H9 (cell line): Measurements from ENCODE around the gene C1orf115. TPM values are rescaled to one million over a fixed set of nuclear protein-coding genes. Genes with fewer than 3 reads are reported as not detected.

Source experiments
- DNase-seq: peaks from one replicate; pipeline ENCODE4 v3.0.0-alpha.2; 2017
- H2AFZ ChIP-seq: one replicate; pipeline ENCODE4 v1.6.1; 2013; ENCODE audit warnings: mild to moderate bottlenecking, low read length, control low read depth, moderate library complexity
- H2AK5ac ChIP-seq: 2 replicates; pipeline ENCODE4 v1.6.1; 2013; ENCODE audit warnings: low read length, control low read depth, mixed read lengths; ENCODE audit not compliant: insufficient read length
- H2BK120ac ChIP-seq: one replicate; pipeline ENCODE4 v1.6.1; 2013; ENCODE audit warnings: low read depth, mild to moderate bottlenecking, low read length, control low read depth, inconsistent platforms; ENCODE audit not compliant: poor library complexity, severe bottlenecking
- H2BK12ac ChIP-seq: 2 replicates; pipeline ENCODE4 v1.6.1; 2013; ENCODE audit warnings: low read length, control low read depth, mixed read lengths, low read depth; ENCODE audit not compliant: insufficient read length
- H2BK15ac ChIP-seq: 2 replicates; pipeline ENCODE4 v1.6.1; 2013; ENCODE audit warnings: low read depth, low read length, control low read depth
- H2BK20ac ChIP-seq: one replicate; pipeline ENCODE4 v1.6.1; 2013; ENCODE audit warnings: low read depth, mild to moderate bottlenecking, low read length, control low read depth, inconsistent platforms; ENCODE audit not compliant: poor library complexity, severe bottlenecking
- H2BK5ac ChIP-seq: 2 replicates; pipeline ENCODE4 v1.6.1; 2013; ENCODE audit warnings: low read length, control low read depth, mixed read lengths; ENCODE audit not compliant: insufficient read length
- H3K14ac ChIP-seq: 2 replicates; pipeline ENCODE4 v1.6.1; 2013; ENCODE audit warnings: low read length, control low read depth; ENCODE audit not compliant: insufficient read depth
- H3K18ac ChIP-seq: 2 replicates; pipeline ENCODE4 v1.6.1; 2013; ENCODE audit warnings: low read depth, mild to moderate bottlenecking, mixed read lengths, low read length, control low read depth; ENCODE audit not compliant: insufficient read length
- H3K23ac ChIP-seq: 2 replicates; pipeline ENCODE4 v1.6.1; 2013; ENCODE audit warnings: low read length, control low read depth, mixed read lengths, low read depth; ENCODE audit not compliant: insufficient read length
- H3K23me2 ChIP-seq: 2 replicates; pipeline ENCODE4 v1.6.1; 2013; ENCODE audit warnings: low read depth, mild to moderate bottlenecking, mixed read lengths, low read length, control low read depth; ENCODE audit not compliant: insufficient read length, poor library complexity, severe bottlenecking
- H3K27ac ChIP-seq: 2 replicates; pipeline ENCODE4 v1.5.1; 2013; ENCODE audit warnings: low read length, control low read depth, mixed read lengths, low read depth; ENCODE audit not compliant: insufficient read length
- H3K27me3 ChIP-seq: 2 replicates; pipeline ENCODE4 v1.6.1; 2013; ENCODE audit warnings: low read length, control low read depth, inconsistent platforms; ENCODE audit not compliant: insufficient read depth
- H3K4ac ChIP-seq: 2 replicates; pipeline ENCODE4 v1.6.1; 2013; ENCODE audit warnings: low read depth, mild to moderate bottlenecking, control low read depth, inconsistent platforms, low read length, moderate library complexity
- H3K4me1 ChIP-seq: 2 replicates; pipeline ENCODE4 v1.6.1; 2013; ENCODE audit warnings: low read length, control low read depth, inconsistent platforms; ENCODE audit not compliant: insufficient read depth
- H3K4me2 ChIP-seq: 2 replicates; pipeline ENCODE4 v1.6.1; 2013; ENCODE audit warnings: low read length, control low read depth, mixed read lengths; ENCODE audit not compliant: insufficient read length, insufficient read depth
- H3K56ac ChIP-seq: 2 replicates; pipeline ENCODE4 v1.6.1; 2013; ENCODE audit warnings: low read depth, mild to moderate bottlenecking, mixed read lengths, low read length, control low read depth; ENCODE audit not compliant: insufficient read length
- H3K79me1 ChIP-seq: 2 replicates; pipeline ENCODE4 v1.6.1; 2013; ENCODE audit warnings: low read depth, mild to moderate bottlenecking, moderate library complexity, low read length, control low read depth, inconsistent platforms; ENCODE audit not compliant: insufficient read depth, poor library complexity, severe bottlenecking
- H3K79me2 ChIP-seq: 2 replicates; pipeline ENCODE4 v1.6.1; 2013; ENCODE audit warnings: low read length, control low read depth, inconsistent platforms; ENCODE audit not compliant: insufficient read depth
- H3K9ac ChIP-seq: 2 replicates; pipeline ENCODE4 v1.6.1; 2013; ENCODE audit warnings: low read length, control low read depth, mixed read lengths; ENCODE audit not compliant: insufficient read length; ENCODE audit errors: extremely low read depth
- H3K9me3 ChIP-seq: one replicate; pipeline ENCODE4 v1.6.1; 2013; ENCODE audit warnings: low read depth, low read length, inconsistent platforms; ENCODE audit not compliant: control insufficient read depth
- H3T11ph ChIP-seq: one replicate; pipeline ENCODE4 v1.6.1; 2013; ENCODE audit warnings: mild to moderate bottlenecking, low read length, control low read depth, inconsistent platforms
- H4K20me1 ChIP-seq: one replicate; pipeline ENCODE4 v1.6.1; 2013; ENCODE audit not compliant: control insufficient read depth, insufficient read length, insufficient read depth
- H4K5ac ChIP-seq: 2 replicates; pipeline ENCODE4 v1.6.1; 2013; ENCODE audit warnings: low read depth, mild to moderate bottlenecking, mixed read lengths, low read length, control low read depth; ENCODE audit not compliant: insufficient read length
- H4K8ac ChIP-seq: replicated peaks from 2 replicates; pipeline ENCODE4 v1.6.1; 2013; ENCODE audit warnings: low read length, control low read depth, mixed read lengths, low read depth; ENCODE audit not compliant: insufficient read length
- H4K91ac ChIP-seq: 2 replicates; pipeline ENCODE4 v1.6.1; 2013; ENCODE audit warnings: low read depth, mild to moderate bottlenecking, moderate library complexity, mixed read lengths, low read length, control low read depth; ENCODE audit not compliant: insufficient read length
- H3K27ac Mint-ChIP-seq, 3 experiments: 2 replicates in 2 of 3; 3 replicates in 1 of 3; pipeline ENCODE4 v1.8.0; 2020 to 2021; ENCODE audit warnings: mixed read lengths in 3 of 3, mild to moderate bottlenecking in 1 of 3, moderate library complexity in 1 of 3
- H3K27me3 Mint-ChIP-seq: 2 replicates; pipeline ENCODE4 v1.8.0; 2021; ENCODE audit warnings: low read depth, mild to moderate bottlenecking, moderate library complexity, mixed read lengths
- H3K36me3 Mint-ChIP-seq, 3 experiments: 2 replicates in 2 of 3; 3 replicates in 1 of 3; pipeline ENCODE4 v1.8.0; 2020 to 2021; ENCODE audit warnings: low read depth in 3 of 3, mixed read lengths in 3 of 3; ENCODE audit not compliant: insufficient read depth in 1 of 3
- H3K4me1 Mint-ChIP-seq, 2 experiments: 2 replicates each; pipeline ENCODE4 v1.8.0; 2020; ENCODE audit warnings: mixed read lengths in 2 of 2
- H3K4me3 Mint-ChIP-seq, 2 experiments: 2 replicates in 1 of 2; 3 replicates in 1 of 2; pipeline ENCODE4 v1.8.0; 2020 to 2021; ENCODE audit warnings: mild to moderate bottlenecking in 2 of 2, mixed read lengths in 2 of 2, moderate library complexity in 1 of 2
- H3K9me3 Mint-ChIP-seq, 2 experiments: 2 replicates in 1 of 2; 3 replicates in 1 of 2; pipeline ENCODE4 v1.8.0; 2020; ENCODE audit warnings: mild to moderate bottlenecking in 2 of 2, mixed read lengths in 2 of 2, moderate library complexity in 1 of 2
- CTCF ChIP-seq: fragments of 200-600 bp; sonication (generic); conservative IDR thresholded peaks from 3 replicates; pipeline ENCODE4 v1.8.0; 2021; ENCODE audit warnings: antibody characterized with exemption, mild to moderate bottlenecking
- WGBS: extraction: QIAGEN DNeasy Blood & Tissue Kit; methylation state at CpG from one replicate; pipeline ENCODE4 v1.1.7; 2013; ENCODE audit warnings: missing lambda C conversion rate, low lambda C conversion rate, mixed read lengths; ENCODE audit not compliant: insufficient read length; ENCODE audit errors: extremely low coverage; 5-methylcytosine and 5-hydroxymethylcytosine counted together
- total RNA-seq: library from RNA; stranded (reverse); gene quantifications from 2 replicates; pipeline ENCODE4 v1.2.1, GENCODE V29; 2021

C1orf115 gene
- total RNA-seq, 1 experiment from 2014 or later: 6.0 TPM

- Histone ChIP-seq H2BK20ac (no peak overlapping the region), H2BK120ac (no peak overlapping the region), H3K18ac (no peak overlapping the region), H3K23ac (no peak overlapping the region), H3K56ac (no peak overlapping the region), H3K79me2 (no peaks in the 10 kb centered on the region), H3K27ac (no peak overlapping the region), H3K14ac (no peak overlapping the region), H4K91ac (no peak overlapping the region), H3K4me1 (no peaks in the 10 kb centered on the region), H4K5ac (no peak overlapping the region), H3K4ac (no peak overlapping the region), H3K23me2 (no peaks in the 10 kb centered on the region), H4K8ac (no peak overlapping the region), H2AK5ac (no peak overlapping the region), H3K9ac (no peak overlapping the region), H3K79me1 (no peaks in the 10 kb centered on the region), H4K20me1 (no peaks in the 10 kb centered on the region), H3T11ph (no peak overlapping the region), H3K9me3 (no peaks in the 10 kb centered on the region), H2BK12ac (no peak overlapping the region), H3K4me2 (no peak overlapping the region), H2BK15ac (no peak overlapping the region), H3K27me3 (no peaks in the 10 kb centered on the region), H2AFZ (no peak overlapping the region), H2BK5ac (no peak overlapping the region)
- H3K9me3 Mint-ChIP-seq: no peaks in the 10 kb centered on the region
- peak; percentile 66 for TF ChIP-seq CTCF
- H3K27me3 Mint-ChIP-seq: peaks cover 27% of the 10 kb centered on the region
- no peaks in the 10 kb centered on the region for H3K4me1 Mint-ChIP-seq
- H3K4me3 Mint-ChIP-seq: no peak overlapping the region
- H3K36me3 Mint-ChIP-seq: no peaks in the 10 kb centered on the region; a peak in 1 of 7 replicates
- no peak overlapping the region for H3K27ac Mint-ChIP-seq
- WGBS: no CpG with 5 or more reads among the region's 3 CpGs
- DNase-seq: no peak
These were observed 36.5 kb downstream of the C1orf115 start for GRCh38 chr1:220726634-220727033.
